DMS 273 treated with DMSO at 0.1 percent for 48 hours (cell line): Measurements from ENCODE around the gene CDH12.

Source experiments
- DNase-seq: peaks from one replicate; lab custom pipeline; 2025; lab: John Stamatoyannopoulos, UW

Gene CDH12

DNA sequence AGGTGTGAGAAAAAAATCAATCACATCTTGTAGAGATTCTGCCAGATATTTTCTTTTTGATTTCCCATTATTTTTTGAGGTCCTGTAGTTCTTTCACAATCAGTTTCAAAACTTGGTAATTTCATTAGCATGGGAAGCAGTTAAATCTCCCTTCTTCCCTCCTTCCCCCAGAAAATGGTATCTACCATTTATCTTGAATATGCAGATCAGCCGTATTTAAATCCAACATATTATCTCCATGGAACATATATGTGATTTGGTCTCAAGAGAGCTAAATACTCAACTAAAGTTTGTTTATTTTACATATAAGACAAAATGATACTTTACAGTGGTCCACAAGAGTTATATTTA is 1034.8 kb downstream of the CDH12 start:
- DNase-seq: no peak

DNA sequence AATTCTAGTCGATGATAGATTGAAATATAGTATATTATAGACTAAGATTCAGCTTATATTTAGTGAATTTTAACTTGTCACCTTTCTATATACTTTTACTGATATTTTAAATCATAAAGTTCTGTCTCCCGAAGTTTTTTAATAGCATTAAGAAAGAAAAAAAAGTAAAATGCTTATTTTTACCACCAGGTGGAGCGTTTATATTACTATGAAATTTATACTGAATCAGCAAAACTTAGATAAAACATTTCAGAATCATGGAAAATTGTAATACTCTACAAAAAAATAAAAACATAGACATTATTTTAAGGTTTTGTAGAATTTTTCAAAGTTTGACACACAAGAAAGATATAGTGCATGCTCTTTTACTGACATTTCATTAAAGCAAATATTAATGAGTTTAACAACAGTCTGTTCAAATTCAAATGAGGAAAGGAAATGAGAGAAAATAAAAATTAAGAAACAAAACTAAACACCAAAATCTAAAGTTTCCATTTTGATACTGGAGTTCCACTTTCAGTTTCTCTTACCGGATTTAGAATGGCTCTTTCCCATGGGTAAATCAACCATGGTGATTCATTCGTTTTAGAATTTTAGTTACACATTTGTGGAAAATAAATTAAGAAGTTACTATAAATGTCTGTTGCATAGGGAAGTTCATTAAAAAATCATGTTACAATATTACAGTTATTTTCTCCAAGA is 1035.3 kb downstream of the CDH12 start:
- DNase-seq: no peak

DNA sequence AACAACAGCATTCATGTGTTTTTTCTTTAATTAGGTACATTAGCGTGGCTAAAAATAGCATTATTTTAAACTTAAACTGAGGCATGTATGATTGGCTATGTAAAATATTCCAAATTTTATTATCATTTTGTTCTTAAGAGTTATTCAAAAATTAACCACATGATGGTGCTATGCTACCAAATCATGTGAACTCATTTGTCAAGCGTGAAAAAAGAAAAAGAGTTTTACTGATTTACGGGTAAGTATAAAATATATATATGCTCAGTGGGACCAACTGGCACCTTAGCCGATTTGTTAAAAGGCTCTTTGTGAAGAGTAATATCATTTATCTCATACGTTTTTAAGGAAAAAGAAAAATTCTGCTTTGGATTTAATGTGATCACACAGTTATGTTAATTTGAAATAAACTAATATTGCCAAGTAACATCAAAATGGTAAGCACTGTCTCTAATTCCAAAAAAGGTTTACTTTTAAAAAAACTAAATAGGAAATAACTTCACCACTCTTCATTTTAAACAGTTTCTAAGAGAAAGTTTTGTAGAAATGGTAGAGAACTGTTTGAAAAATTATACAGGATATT is 1042.3 kb downstream of the CDH12 start:
- DNase-seq: peak; percentile 10

DNA sequence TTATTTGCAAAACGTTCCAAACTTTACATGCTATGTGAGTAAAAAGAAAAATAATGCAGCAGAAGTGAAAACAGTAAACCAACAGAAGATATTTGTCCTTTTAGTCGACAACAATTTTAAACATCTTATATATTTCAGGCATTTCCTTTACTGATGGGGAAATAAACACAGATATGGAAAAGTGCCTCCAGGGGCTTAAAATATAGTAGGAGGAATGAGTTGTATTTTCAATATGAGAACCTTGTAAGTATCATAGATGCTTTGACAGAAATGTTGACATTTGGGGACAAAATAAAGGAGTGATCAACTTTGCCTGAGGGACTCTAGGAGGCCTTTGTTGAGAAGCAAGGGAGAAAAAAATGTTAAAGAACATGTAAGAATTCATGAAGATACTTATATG is 1043.5 kb downstream of the CDH12 start:
- DNase-seq: no peak

DNA sequence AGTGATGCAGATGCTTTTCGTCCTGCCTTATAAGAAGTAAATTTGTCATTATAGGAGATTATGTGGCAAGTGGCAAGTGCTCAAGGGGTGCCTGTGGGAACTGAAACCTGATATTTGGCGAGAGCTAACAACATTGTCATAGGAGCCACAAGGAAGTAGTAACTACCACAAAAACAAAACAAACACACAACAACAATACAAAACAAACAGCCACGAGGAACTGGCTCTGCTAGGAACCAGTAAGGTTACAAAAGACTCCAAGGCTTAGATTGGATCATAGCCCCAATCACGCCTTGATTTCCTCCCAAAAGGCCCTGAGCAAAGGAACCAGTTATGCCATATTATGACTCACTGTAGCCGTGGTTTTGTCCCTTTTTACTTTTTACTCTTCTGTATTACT is 1045.2 kb downstream of the CDH12 start:
- DNase-seq: no peak

DNA sequence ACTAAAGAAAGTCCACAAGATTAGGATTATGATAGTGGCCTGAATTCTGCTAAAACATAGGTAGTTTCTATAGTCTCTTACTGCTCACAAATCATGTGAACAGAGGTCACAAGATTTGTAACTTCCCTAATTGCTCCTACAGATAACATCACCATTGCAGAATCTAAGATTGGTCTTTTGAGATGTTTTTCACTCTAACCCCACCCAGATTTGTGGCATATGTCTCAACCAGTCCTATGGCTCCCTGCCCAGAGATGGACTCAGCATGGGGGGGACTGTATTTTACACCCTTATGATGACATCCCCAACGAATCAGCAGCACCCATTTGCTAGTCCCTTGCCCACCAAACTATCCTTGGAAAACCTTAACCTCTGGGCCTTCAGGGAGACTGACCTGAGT is 1046.2 kb downstream of the CDH12 start:
- DNase-seq: no peak

DNA sequence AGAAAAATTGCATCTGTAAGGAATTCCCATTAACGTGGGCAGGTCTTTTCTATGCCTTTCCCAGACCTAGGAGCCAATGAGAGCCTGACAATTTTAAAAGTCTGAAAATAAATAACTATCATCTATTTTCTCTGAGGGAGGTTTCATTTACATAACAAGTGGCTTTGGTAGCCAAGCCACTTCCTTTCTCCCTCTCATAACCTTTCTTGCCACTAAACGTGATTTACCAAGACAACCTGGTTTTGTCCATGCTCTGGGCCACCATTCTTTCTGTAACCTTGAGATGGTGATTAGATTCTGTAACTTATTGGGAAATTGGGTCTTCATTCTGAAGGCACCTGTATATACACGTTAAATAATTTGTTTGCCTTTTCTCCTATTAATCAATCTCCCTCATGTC is 1046.9 kb downstream of the CDH12 start:
- no peak for DNase-seq

DNA sequence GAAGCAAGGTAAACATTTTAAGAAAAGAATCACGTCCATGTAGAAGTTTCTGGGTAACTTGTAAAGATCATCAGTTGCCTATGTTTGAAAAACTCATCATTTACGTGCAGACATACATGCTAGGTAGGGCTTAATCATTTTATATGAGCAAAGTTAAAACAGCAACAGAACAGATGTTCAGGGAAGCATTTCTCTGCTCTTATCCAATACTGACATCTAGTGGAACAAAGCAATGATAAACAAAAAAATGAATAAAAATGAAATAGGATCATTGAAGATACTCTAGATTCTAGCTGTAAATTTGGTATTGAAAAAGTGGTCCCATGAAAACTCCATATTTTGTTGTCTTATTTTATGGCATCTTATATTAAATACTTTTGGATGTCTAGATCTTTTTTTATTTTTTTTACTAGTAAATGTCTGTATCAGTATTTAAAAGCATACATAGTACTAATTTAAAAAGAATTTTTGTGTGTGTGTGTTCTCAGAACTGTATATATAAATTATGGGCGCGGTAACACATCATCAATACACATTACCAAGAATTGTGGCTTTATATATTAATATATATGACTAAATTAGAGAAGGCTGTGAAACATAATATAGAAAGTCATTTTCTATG is 1050.2 kb downstream of the CDH12 start:
- DNase-seq: peak; percentile 20

DNA sequence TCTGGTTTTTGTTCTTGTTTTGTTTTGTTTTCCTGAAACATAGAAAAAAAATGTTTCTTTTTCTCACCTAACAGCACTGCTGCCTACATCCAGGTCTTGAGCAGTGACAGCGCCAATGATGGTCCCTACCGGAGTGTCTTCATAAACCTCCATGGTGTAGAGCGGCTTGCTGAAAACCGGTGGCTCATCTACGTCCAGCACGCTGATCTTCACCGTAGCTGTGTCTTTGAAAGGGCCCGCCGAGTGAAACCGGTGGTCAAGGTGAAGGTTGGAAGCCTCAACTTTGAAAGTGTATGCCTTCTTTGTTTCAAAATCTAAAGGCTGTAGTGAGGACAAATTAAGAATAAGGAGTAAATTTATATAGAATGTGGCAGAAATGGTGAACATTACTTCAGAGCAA is 1051.0 kb downstream of the CDH12 start:
- no peak for DNase-seq

DNA sequence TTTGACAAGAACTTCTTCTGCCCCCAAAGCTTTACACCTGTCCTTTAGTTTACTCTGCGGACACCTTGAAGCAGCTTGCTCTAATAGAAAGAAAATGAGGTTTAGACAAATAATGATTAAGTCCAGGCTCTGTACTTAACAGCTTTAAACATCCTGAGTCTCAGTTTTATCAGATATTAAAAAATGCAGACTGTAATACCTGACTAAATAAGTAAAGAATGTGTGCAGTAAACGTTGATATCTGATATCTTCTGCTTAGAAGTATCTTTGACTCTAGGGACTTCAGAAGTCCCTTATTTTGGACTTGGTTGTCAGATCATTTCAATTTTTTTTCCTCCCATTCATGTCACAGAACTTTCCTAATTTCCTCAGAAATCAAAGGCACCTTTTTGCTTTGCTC is 1060.4 kb downstream of the CDH12 start:
- DNase-seq: no peak

DNA sequence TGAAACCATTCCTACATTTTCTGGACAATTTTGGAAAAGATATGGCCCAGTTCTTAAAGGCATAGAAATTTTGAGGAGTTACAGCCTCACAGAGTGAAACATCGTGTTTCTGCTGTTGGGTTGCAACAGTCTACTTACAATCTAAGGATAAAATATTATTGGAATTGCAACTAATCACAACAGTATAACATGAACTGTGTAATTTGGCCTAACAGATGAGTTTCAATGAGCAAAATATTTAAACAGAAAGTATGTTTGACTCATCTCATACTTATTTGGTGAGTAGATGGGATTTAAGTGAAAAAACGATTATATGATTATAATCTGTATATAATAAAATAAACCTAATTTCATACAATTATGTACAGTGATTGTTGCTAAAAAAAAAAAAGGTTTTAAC is 1061.8 kb downstream of the CDH12 start:
- DNase-seq: no peak

DNA sequence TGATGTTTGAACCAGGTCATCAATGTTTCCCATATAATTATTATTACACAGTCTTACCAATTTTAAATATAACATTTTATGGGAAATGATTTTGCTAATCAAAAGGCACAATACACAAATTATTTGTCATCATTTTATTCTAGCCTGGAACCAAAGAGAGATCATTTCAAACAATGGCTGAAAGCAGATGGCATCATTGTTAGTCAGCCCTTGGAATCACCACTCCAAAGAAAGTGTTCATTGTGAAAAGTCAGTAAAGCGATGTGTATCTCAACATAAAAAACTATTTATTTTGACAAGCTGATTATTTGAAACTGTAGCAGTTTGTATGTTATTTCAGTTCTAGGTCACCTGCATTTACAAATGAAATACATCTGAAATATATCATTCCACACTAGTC is 1068.7 kb downstream of the CDH12 start:
- DNase-seq: no peak

DNA sequence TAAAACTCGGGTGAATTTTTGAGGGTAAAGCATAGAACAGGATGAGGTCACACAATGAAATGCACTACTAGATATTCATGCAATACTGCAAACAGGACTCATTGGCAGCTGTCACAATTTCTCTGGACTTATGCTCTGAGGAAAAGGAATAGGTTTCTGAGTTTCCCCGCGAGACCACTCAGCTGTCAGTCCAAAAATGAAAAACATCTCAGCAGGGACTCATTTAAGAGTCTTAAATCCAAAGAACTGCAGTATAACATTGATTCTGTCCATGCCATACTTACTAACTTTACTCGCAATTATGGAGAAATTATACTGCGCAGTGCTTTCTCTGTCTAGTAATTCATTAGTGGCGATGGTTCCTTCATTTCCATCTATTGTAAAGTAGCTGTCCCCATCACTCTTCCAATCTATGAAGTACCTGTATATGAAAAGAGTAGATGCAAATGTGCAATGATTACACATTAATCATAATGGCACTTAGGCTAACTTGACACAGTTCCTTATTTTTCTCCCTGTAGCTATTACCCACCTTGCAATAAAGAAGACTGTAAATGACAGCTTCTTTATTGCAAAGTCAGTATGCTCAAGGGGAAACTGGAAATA is 1070.0 kb downstream of the CDH12 start:
- DNase-seq: no peak

DNA sequence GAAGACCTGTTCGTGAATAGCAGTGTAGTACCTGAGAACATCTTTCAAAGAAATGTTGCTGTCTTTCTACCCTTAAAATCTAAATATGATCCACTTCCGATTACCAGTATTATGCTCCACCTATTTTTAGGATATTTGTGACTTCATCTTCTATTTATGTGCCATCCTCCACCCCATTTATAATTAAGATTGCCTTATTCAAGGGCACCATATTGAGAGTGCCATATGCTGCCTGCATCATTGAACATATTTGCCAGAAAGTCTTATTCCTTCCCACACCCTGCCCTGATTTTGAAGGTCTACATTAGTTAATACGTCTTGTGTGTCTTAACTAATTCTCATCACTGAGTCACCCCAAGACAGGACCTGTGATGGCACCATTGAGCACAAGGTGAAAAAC is 1076.7 kb downstream of the CDH12 start:
- peak; percentile 15 for DNase-seq

DNA sequence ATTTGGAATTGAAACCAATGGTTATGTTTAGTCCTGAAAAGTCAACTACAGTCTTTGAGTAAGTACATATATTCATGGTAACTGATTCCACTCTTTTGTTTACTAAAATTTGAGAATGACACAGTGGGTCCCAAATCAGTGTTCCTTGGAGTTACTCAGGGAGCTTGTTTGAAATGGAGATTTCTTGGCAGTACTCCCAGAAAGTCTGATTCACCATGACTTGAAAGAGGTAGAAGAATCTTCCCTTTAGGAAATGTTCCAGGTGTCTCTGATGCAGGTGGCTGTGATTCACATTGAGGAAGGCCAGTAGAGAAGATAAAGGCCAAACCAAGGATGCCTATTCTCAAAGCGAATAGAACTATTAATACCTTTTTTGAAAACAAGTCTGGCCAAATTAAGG is 1078.3 kb downstream of the CDH12 start:
- DNase-seq: peak; percentile 22

DNA sequence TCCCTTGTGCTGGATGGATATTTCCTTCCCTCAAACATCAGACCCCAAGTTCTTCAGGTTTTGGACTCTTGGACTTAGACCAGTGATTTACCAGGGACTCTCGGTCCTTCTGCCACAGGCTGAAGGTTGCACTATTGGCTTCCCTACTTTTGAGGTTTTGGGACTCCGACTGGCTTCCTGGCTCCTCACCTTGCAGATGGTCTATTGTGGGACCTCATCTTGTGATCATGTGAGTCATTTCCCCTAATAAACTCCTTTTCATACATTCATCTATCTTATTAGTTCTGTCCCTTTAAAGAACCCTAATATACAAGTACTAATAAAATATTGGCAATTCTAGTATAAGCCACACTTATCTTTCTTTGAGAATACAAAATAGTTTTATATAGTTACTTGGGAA is 1078.9 kb downstream of the CDH12 start:
- DNase-seq: no peak

DNA sequence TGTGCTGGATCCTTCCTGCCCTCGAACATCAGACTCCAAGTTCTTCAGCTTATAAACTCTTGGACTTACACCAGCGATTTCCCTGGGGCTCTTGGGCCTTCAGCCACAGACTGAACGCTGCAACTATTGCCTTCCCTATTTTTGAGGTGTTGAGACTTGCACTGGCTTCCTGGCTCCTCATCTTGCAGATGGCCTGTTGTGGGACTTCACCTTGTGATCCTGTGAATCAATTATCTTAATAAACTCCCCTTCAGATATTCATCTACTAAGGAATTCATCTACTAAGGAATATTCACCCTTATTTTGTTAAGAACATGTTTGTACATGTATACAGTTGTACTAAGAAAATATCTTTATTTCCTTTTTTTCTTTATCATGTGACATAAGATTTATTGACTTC is 1079.7 kb downstream of the CDH12 start:
- DNase-seq: no peak

DNA sequence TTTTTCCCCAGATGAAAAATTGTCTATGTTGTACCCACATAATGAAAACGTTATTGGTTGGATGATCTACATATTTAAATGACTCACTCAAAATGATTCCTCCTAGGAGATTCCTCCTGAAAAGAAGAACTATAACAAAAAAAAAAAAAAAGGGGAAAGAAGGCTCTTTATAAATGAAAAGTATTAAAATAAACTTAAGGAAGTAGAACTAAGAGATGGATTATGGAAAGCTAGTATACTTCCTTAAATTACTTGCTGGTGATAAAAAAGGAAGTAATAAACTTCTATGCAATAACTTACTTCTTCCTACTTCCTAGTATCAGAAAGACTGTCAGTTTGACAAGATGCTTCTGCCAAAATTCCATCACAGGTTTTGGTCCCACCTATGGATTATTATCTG is 1087.7 kb downstream of the CDH12 start:
- no peak for DNase-seq

DNA sequence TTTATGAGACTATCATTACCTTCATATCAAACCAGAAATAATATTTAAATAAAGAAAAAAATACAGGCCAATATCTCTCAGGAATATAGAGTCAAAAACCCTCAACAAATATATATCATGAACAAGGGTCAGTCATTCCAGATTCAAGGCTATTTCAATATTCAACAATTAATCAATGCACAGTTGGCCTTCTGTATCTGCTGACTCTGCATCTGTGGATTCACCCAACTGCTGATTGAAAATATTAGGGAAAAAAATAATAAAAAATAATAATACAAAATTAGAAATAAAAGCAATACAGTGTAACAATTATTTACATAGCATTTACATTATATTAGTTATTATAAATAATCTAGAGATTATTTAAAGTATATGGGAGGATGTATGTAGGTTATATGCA is 1114.0 kb downstream of the CDH12 start:
- DNase-seq: no peak

DNA sequence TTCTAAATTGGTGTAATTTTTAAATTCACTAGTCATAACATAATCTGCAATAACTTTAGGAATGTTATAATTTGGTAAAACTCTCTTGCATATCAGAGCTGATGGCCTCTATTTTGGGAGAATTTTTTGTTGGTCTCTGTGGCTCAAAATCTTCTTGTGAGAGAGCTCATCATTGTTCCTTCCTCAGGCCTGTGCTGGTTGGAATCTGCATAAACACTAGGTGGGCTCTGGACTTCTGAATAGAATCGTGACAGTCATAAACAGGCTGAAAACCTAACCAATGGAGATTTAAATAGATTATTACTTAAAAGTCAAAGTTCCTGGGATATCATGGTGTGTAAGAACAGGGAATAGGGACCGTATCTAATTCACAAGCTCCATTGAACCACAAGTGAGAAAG is 1129.6 kb downstream of the CDH12 start:
- no peak for DNase-seq

DNA sequence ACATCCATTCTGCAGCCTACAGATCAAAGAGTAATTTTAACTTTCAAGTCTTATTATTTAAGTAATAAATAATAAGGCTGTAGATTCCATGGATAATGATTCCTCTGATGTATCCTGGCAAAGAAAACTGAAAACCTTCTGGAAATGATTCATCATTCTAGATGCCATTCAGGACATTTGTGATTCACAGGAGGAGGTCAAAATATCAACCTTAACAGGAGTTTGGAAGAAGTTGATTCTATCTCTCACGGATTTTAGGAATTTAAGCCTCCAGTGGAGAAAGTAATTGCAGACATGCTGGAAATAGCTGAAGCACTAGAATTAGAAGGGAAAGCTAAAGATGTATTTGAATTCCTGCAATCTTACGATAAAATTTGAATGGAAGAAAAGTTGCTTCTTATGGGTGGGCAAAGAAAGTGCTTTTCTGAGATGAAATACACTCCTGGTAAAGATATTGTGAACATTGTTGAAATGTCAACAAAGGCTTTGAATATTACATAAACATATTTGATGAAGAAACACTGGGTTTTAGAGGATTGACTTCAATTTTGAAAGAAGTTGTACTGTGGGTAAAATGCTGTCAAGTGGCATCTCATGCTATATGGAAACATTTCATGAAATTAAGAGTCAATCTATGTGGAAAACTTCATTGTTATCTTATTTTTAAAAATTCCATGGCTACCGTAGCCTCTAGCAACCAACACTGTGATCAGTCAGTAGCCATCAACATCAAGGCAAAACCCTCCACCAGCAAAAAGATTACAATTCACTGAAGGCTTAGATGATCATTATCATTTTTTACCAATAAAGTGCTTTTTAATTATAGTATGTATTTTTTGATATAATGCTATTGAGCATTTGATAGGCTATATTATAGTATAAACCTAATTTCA is 1141.0 kb downstream of the CDH12 start:
- DNase-seq: no peak

DNA sequence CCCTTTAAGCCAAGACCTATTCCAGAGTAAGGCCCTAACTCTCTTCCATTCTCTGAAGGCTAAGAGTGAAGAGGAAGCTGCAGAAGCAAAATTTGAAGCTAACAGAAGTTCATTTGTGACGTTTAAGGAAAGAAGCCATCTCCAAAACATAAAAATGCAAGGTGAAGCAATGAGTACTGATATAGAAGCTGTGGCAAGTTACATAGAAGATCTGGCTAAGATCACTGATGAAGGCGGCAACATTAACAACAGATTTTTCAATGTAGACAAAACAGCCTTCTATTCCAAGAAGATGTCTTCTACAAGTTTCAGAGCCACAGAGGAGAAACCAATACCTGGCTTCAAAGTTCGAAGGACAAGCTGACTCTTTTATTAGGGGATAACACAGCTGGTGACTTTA is 1143.4 kb downstream of the CDH12 start:
- DNase-seq: no peak
